CD4-positive, CD25-positive, alpha-beta regulatory T cell (primary cell): ENCODE data around the gene PNPLA8. TPM values are rescaled to one million over a fixed set of nuclear protein-coding genes. Genes with fewer than 3 reads are reported as not detected.

Source experiments
- ATAC-seq, 2 donors: fragments of 150-1000 bp; cut with Tn5 transposase; one replicate each; pipeline ENCODE4 v1.10.0; 2021; ENCODE audit warnings: low read depth in 2 of 2, moderate number of reproducible peaks in 2 of 2, moderate library complexity in 1 of 2
- DNase-seq, 3 donors: peaks; one replicate each; pipeline versions ENCODE4 v3.0.0 to v3.0.0-alpha.2; 2012 to 2022; ENCODE audit warnings: mixed read lengths in 1 of 3
- H3K27ac ChIP-seq: one replicate; pipeline ENCODE4 v1.7.0; 2013; ENCODE audit warnings: mild to moderate bottlenecking, low read length; ENCODE audit not compliant: insufficient read depth, poor library complexity, severe bottlenecking
- H3K27me3 ChIP-seq: one replicate; pipeline ENCODE4 v1.7.0; 2013; ENCODE audit warnings: low read length; ENCODE audit not compliant: control insufficient read depth, insufficient read depth
- H3K36me3 ChIP-seq: one replicate; pipeline ENCODE4 v1.7.0; 2013; ENCODE audit warnings: mild to moderate bottlenecking, low read length, moderate library complexity; ENCODE audit not compliant: control insufficient read depth, insufficient read depth
- H3K4me1 ChIP-seq: 2 replicates; pipeline ENCODE4 v1.7.0; 2013; ENCODE audit warnings: mild to moderate bottlenecking, low read length; ENCODE audit not compliant: insufficient read depth, control insufficient read depth, poor library complexity, severe bottlenecking
- H3K4me3 ChIP-seq: one replicate; pipeline ENCODE4 v1.7.0; 2013; ENCODE audit warnings: low read depth, mild to moderate bottlenecking, low read length, moderate library complexity
- H3K9me3 ChIP-seq, 2 experiments: 1 replicate in 1 of 2; 2 replicates in 1 of 2; pipeline ENCODE4 v1.7.0; 2013; ENCODE audit warnings: low read length in 2 of 2, mild to moderate bottlenecking in 1 of 2, moderate library complexity in 1 of 2; ENCODE audit not compliant: control insufficient read depth in 2 of 2
- H3K27ac Mint-ChIP-seq, 3 donors: one replicate each; pipeline ENCODE4 v1.8.0; 2020 to 2022; ENCODE audit warnings: mild to moderate bottlenecking in 3 of 3, mixed read lengths in 3 of 3, moderate library complexity in 2 of 3
- H3K27me3 Mint-ChIP-seq: one replicate; pipeline ENCODE4 v1.8.0; 2022; ENCODE audit warnings: mild to moderate bottlenecking, mixed read lengths
- H3K36me3 Mint-ChIP-seq: one replicate; pipeline ENCODE4 v1.8.0; 2020; ENCODE audit warnings: mixed read lengths
- H3K4me1 Mint-ChIP-seq, 4 donors: one replicate each; pipeline ENCODE4 v1.8.0; 2020 to 2022; ENCODE audit warnings: mixed read lengths in 4 of 4, mild to moderate bottlenecking in 1 of 4
- H3K4me3 Mint-ChIP-seq, 4 donors: one replicate each; pipeline ENCODE4 v1.8.0; 2020 to 2022; ENCODE audit warnings: mild to moderate bottlenecking in 4 of 4, mixed read lengths in 4 of 4, moderate library complexity in 3 of 4
- H3K9me3 Mint-ChIP-seq, 7 donors: one replicate each; pipeline ENCODE4 v1.8.0; 2020 to 2022; ENCODE audit warnings: mixed read lengths in 7 of 7, mild to moderate bottlenecking in 3 of 7, moderate library complexity in 2 of 7
- polyA plus RNA-seq, 4 donors: library from polyadenylated mRNA; unstranded; fragments of 300-500 nt; fragmentation: Illumina TruSeq; gene quantifications; one replicate each; pipeline ENCODE4 v1.2.3, GENCODE V29; 2021
- total RNA-seq: library from RNA; stranded (reverse); gene quantifications from one replicate; pipeline ENCODE4 v1.2.3, GENCODE V29; 2022

PNPLA8 gene
- total and polyA plus RNA-seq, 5 donors from 2014 or later, result 23.3 to 62.5 (median 32.3) TPM

GRCh38 chr7:108436906-108437305 lies 89.0 kb downstream of the PNPLA8 start:
- no peaks in the 10 kb centered on the region for H3K4me1 ChIP-seq
- no peak overlapping the region for H3K27ac Mint-ChIP-seq
- no peak for DNase-seq
- H3K27ac ChIP-seq, result no peak overlapping the region
- peaks cover 2% of the 10 kb centered on the region for H3K27me3 ChIP-seq
- no peaks in the 10 kb centered on the region for H3K36me3 Mint-ChIP-seq
- ATAC-seq, result no peak
- H3K4me3 Mint-ChIP-seq, result no peak overlapping the region
- peaks cover 0 to 4% (median 0%) of the 10 kb centered on the region in 7 donors for H3K9me3 Mint-ChIP-seq
- H3K36me3 ChIP-seq, result no peaks in the 10 kb centered on the region
- H3K4me1 Mint-ChIP-seq, result no peaks in the 10 kb centered on the region
- no peak overlapping the region for H3K4me3 ChIP-seq
- H3K27me3 Mint-ChIP-seq, result peaks cover 27% of the 10 kb centered on the region
- H3K9me3 ChIP-seq, result no peaks in the 10 kb centered on the region

- Histone ChIP-seq H3K27me3 (no peaks in the 10 kb centered on the region), H3K9me3 (no peaks in the 10 kb centered on the region), H3K27ac (no peak overlapping the region), H3K4me3 (no peak overlapping the region), H3K4me1 (no peaks in the 10 kb centered on the region), H3K36me3 (no peaks in the 10 kb centered on the region)
- Mint-ChIP-seq H3K27ac (no peak overlapping the region), H3K36me3 (no peaks in the 10 kb centered on the region), H3K4me3 (no peak overlapping the region), H3K9me3 (peaks cover 0 to 4% (median 0%) of the 10 kb centered on the region in 7 donors), H3K4me1 (peaks cover 0 to 2% (median 0%) of the 10 kb centered on the region in 4 donors), H3K27me3 (peaks cover 34% of the 10 kb centered on the region)
- DNase-seq (no peak), ATAC-seq (no peak)
These were observed 91.9 kb downstream of the PNPLA8 start for GRCh38 chr7:108434010-108434409.

- Histone ChIP-seq H3K9me3 (no peaks in the 10 kb centered on the region), H3K27me3 (no peaks in the 10 kb centered on the region), H3K4me1 (no peaks in the 10 kb centered on the region), H3K36me3 (no peaks in the 10 kb centered on the region), H3K27ac (no peak overlapping the region), H3K4me3 (no peak overlapping the region)
- no peak overlapping the region for H3K4me3 Mint-ChIP-seq
- ATAC-seq (no peak), DNase-seq (no peak)
- no peaks in the 10 kb centered on the region for H3K36me3 Mint-ChIP-seq
- H3K27me3 Mint-ChIP-seq, result peaks cover 31% of the 10 kb centered on the region
- H3K4me1 Mint-ChIP-seq, result peaks cover 0 to 2% (median 0%) of the 10 kb centered on the region in 4 donors
- H3K27ac Mint-ChIP-seq, result no peak overlapping the region
- peaks cover 0 to 3% (median 0%) of the 10 kb centered on the region in 7 donors for H3K9me3 Mint-ChIP-seq
These were observed 94.8 kb downstream of the PNPLA8 start for GRCh38 chr7:108431099-108431498.

GRCh38 chr7:108430664-108431063 lies 95.3 kb downstream of the PNPLA8 start:
- H3K36me3 Mint-ChIP-seq, result no peaks in the 10 kb centered on the region
- no peaks in the 10 kb centered on the region for H3K27me3 ChIP-seq
- no peak overlapping the region for H3K4me3 Mint-ChIP-seq
- H3K9me3 Mint-ChIP-seq, result peaks cover 0 to 3% (median 0%) of the 10 kb centered on the region in 7 donors
- ATAC-seq, result no peak
- no peaks in the 10 kb centered on the region for H3K36me3 ChIP-seq
- H3K27ac Mint-ChIP-seq, result no peak overlapping the region
- H3K9me3 ChIP-seq, result no peaks in the 10 kb centered on the region
- no peaks in the 10 kb centered on the region for H3K4me1 ChIP-seq
- no peak overlapping the region for H3K4me3 ChIP-seq
- peaks cover 31% of the 10 kb centered on the region for H3K27me3 Mint-ChIP-seq
- no peak overlapping the region for H3K27ac ChIP-seq
- H3K4me1 Mint-ChIP-seq, result peaks cover 0 to 2% (median 0%) of the 10 kb centered on the region in 4 donors
- DNase-seq, result no peak

- DNase-seq, result no peak
- Histone ChIP-seq H3K36me3 (no peaks in the 10 kb centered on the region), H3K27me3 (no peaks in the 10 kb centered on the region), H3K9me3 (no peaks in the 10 kb centered on the region), H3K27ac (no peak overlapping the region), H3K4me3 (no peak overlapping the region), H3K4me1 (no peaks in the 10 kb centered on the region)
- H3K27me3 Mint-ChIP-seq, result peaks cover 27% of the 10 kb centered on the region
- H3K4me3 Mint-ChIP-seq, result no peak overlapping the region
- ATAC-seq, result no peak
- peaks cover 0 to 4% (median 0%) of the 10 kb centered on the region in 7 donors for H3K9me3 Mint-ChIP-seq
- no peaks in the 10 kb centered on the region for H3K36me3 Mint-ChIP-seq
- H3K27ac Mint-ChIP-seq, result no peak overlapping the region
- peaks cover 0 to 2% (median 0%) of the 10 kb centered on the region in 4 donors for H3K4me1 Mint-ChIP-seq
These were observed 98.2 kb downstream of the PNPLA8 start for GRCh38 chr7:108427766-108428165.

GRCh38 chr7:108425714-108426275 lies 100.1 kb downstream of the PNPLA8 start:
- Histone ChIP-seq H3K4me3 (no peak overlapping the region), H3K27ac (no peak overlapping the region), H3K36me3 (no peaks in the 10 kb centered on the region), H3K27me3 (no peaks in the 10 kb centered on the region), H3K9me3 (no peaks in the 10 kb centered on the region), H3K4me1 (no peaks in the 10 kb centered on the region)
- H3K27me3 Mint-ChIP-seq, result peaks cover 19% of the 10 kb centered on the region
- H3K27ac Mint-ChIP-seq, result no peak overlapping the region
- H3K4me1 Mint-ChIP-seq, result peaks cover 0 to 2% (median 0%) of the 10 kb centered on the region in 4 donors
- ATAC-seq, result no peak
- H3K36me3 Mint-ChIP-seq, result no peaks in the 10 kb centered on the region
- H3K9me3 Mint-ChIP-seq, result peaks cover 0 to 2% (median 0%) of the 10 kb centered on the region in 7 donors
- DNase-seq, result no peak
- H3K4me3 Mint-ChIP-seq, result no peak overlapping the region

- ATAC-seq (no peak), DNase-seq (no peak)
- no peak overlapping the region for H3K4me3 Mint-ChIP-seq
- peaks cover 0 to 2% (median 0%) of the 10 kb centered on the region in 7 donors for H3K9me3 Mint-ChIP-seq
- H3K27ac ChIP-seq, result no peak overlapping the region
- H3K36me3 ChIP-seq, result no peaks in the 10 kb centered on the region
- peaks cover 30% of the 10 kb centered on the region for H3K27me3 Mint-ChIP-seq
- no peak overlapping the region for H3K4me3 ChIP-seq
- no peaks in the 10 kb centered on the region for H3K36me3 Mint-ChIP-seq
- no peaks in the 10 kb centered on the region for H3K9me3 ChIP-seq
- H3K4me1 Mint-ChIP-seq, result peaks cover 0 to under 1% (median 0%) of the 10 kb centered on the region in 4 donors
- H3K27me3 ChIP-seq, result peaks cover 5% of the 10 kb centered on the region
- no peak overlapping the region for H3K27ac Mint-ChIP-seq
- no peaks in the 10 kb centered on the region for H3K4me1 ChIP-seq
These were observed 101.9 kb downstream of the PNPLA8 start for GRCh38 chr7:108424013-108424412.
